HEK293T (cell line): Measurements from ENCODE around the gene CBFA2T3.

Experiments
- CTCF ChIA-PET: fragments of 350-600 bp; formaldehyde crosslinking; extraction: SDS; loops from one replicate; lab custom pipeline; 2021; ENCODE audit warnings: antibody characterized with exemption, inconsistent platforms; lab: Yijun Ruan, JAX
- POLR2A ChIA-PET: fragments of 350-600 bp; formaldehyde crosslinking; extraction: SDS; loops from one replicate; lab custom pipeline; 2020; ENCODE audit warnings: antibody characterized with exemption, inconsistent platforms; lab: Yijun Ruan, JAX
- DNase-seq: peaks from one replicate; pipeline ENCODE4 v3.0.0; 2012; ENCODE audit warnings: mixed read lengths; ENCODE audit errors: extremely low spot score
- ARNT ChIP-seq: fragments of 450-650 bp; IDR thresholded peaks from 2 replicates; pipeline ENCODE4 v1.6.1; 2017; ENCODE audit warnings: mild to moderate bottlenecking
- BHLHE40 ChIP-seq: fragments of 450-650 bp; IDR thresholded peaks from 2 replicates; pipeline ENCODE4 v1.6.1; 2016; ENCODE audit warnings: mild to moderate bottlenecking, moderate library complexity, borderline replicate concordance
- CTBP1 ChIP-seq: fragments of 450-650 bp; IDR thresholded peaks from 2 replicates; pipeline ENCODE4 v1.6.1; 2016; ENCODE audit warnings: borderline replicate concordance
- ELF4 ChIP-seq: fragments of 450-650 bp; IDR thresholded peaks from 2 replicates; pipeline ENCODE4 v1.6.1; 2017; ENCODE audit warnings: antibody characterized with exemption
- FOXA1 ChIP-seq: fragments of 450-650 bp; IDR thresholded peaks from 2 replicates; pipeline ENCODE4 v1.6.1; 2016; ENCODE audit warnings: mild to moderate bottlenecking
- FOXK2 ChIP-seq: fragments of 450-650 bp; IDR thresholded peaks from 2 replicates; pipeline ENCODE4 v1.6.1; 2016; ENCODE audit warnings: mild to moderate bottlenecking
- FOXM1 ChIP-seq: fragments of 450-650 bp; IDR thresholded peaks from 2 replicates; pipeline ENCODE4 v1.6.1; 2017; ENCODE audit warnings: mild to moderate bottlenecking, borderline replicate concordance
- HDGF ChIP-seq: fragments of 450-650 bp; IDR thresholded peaks from 2 replicates; pipeline ENCODE4 v1.6.1; 2017; ENCODE audit warnings: antibody characterized with exemption, borderline replicate concordance
- L3MBTL2 ChIP-seq: fragments of 450-650 bp; conservative IDR thresholded peaks from 2 replicates; pipeline ENCODE4 v1.6.1; 2016; ENCODE audit warnings: mild to moderate bottlenecking
- LEF1 ChIP-seq: fragments of 450-650 bp; IDR thresholded peaks from 2 replicates; pipeline ENCODE4 v1.6.1; 2017; ENCODE audit warnings: mild to moderate bottlenecking, borderline replicate concordance
- NFRKB ChIP-seq: fragments of 450-650 bp; IDR thresholded peaks from 2 replicates; pipeline ENCODE4 v1.6.1; 2016; ENCODE audit warnings: mild to moderate bottlenecking, moderate library complexity
- PKNOX1 ChIP-seq: fragments of 450-650 bp; IDR thresholded peaks from 2 replicates; pipeline ENCODE4 v1.6.1; 2016
- SP1 ChIP-seq: fragments of 450-650 bp; IDR thresholded peaks from 2 replicates; pipeline ENCODE4 v1.6.1; 2017
- SUZ12 ChIP-seq: fragments of 450-650 bp; IDR thresholded peaks from 2 replicates; pipeline ENCODE4 v1.6.1; 2016; ENCODE audit warnings: mild to moderate bottlenecking
- TARDBP ChIP-seq: fragments of 450-650 bp; IDR thresholded peaks from 2 replicates; pipeline ENCODE4 v1.6.1; 2016
- ZNF384 ChIP-seq: fragments of 450-650 bp; IDR thresholded peaks from 2 replicates; pipeline ENCODE4 v1.6.1; 2016

CBFA2T3 gene

DNA sequence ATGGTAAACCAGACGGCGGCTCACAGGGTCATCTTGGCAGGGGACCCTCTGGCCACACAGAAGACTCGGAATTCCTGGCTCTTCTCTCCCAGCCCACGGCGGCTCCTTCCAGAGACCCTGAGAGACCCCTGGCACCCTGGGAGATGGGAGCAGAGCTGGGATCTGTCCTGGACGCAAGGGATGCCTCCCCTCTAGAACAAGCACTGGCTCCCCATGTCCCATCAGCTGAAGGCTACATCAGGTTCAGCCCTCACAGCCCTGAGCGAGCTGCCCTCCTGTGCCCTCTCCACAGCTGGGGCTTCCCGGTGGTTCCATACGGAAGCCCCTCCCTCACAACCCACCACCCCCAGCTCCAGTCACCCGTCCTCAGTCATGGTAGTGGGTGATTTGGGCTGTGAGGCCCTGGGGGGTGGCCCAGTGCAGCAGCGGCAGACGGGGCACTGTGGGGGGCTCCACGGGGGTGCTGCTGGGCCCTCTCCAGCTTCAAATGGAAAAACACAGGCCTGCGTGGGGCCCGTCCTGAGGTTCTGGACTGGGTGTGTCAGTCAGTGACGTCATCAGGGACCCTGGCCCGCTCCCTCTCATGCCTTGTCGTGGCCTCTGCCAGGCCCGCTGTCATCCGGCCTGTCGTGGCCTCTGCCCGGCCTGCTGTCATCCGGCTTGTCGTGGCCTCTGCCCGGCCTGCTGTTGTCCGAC lies 13.0 kb upstream of the CBFA2T3 start:
- ChIA-PET CTCF (no interaction called here), POLR2A (no interaction called here)
- no peak for DNase-seq
- TF ChIP-seq PKNOX1 (no peak), ZNF384 (no peak), NFRKB (no peak), BHLHE40 (no peak), ARNT (no peak), SUZ12 (no peak), SP1 (no peak), CTBP1 (no peak), L3MBTL2 (no peak), LEF1 (no peak), HDGF (no peak)

GRCh38 chr16:88988980-88989811 lies 12.2 kb upstream of the CBFA2T3 start:
- ChIA-PET CTCF (no interaction called here), POLR2A (no interaction called here)
- no peak for DNase-seq
- TF ChIP-seq LEF1 (no peak), BHLHE40 (no peak), ELF4 (no peak), CTBP1 (no peak), PKNOX1 (no peak), NFRKB (no peak), ARNT (no peak), TARDBP (no peak), SUZ12 (no peak), ZNF384 (no peak), HDGF (no peak), FOXA1 (no peak), FOXK2 (no peak), L3MBTL2 (no peak), FOXM1 (no peak), SP1 (no peak)

DNA sequence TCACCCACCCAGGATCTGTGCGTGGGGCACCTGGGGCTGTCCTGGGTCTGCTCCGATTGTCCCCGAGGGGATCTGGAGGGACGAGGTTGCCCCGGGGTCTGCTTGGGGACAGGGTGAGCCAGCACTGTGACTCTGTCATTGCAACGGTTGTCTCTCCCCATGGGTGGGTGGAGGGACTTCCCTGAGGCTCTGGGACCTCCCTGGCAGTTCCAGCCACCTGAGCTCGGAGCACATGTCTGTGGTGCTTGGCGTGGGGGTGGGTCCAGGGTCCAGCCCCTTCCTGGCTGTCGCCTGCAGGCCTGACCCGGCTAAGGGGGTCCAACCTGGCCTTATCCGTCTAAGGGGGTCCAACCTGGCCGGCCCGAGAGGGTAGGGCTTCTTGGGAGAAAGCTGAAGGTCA lies 8.5 kb upstream of the CBFA2T3 start:
- no peak for DNase-seq
- no peak for TF ChIP-seq PKNOX1
- CTCF ChIA-PET = interaction anchor here (0.6 kb wide), 1 partner anchor 233 kb away, joined by 3 read pairs; no protein-coding TSS in a partner anchor
- POLR2A ChIA-PET = no interaction called here

GRCh38 chr16:88983771-88984687 lies 7.0 kb upstream of the CBFA2T3 start:
- no peak for DNase-seq
- POLR2A ChIA-PET = no interaction called here
- TF ChIP-seq FOXA1 (no peak), NFRKB (no peak), SP1 (no peak), LEF1 (no peak), ELF4 (no peak), L3MBTL2 (no peak), PKNOX1 (no peak)
- CTCF ChIA-PET = no interaction called here

DNA sequence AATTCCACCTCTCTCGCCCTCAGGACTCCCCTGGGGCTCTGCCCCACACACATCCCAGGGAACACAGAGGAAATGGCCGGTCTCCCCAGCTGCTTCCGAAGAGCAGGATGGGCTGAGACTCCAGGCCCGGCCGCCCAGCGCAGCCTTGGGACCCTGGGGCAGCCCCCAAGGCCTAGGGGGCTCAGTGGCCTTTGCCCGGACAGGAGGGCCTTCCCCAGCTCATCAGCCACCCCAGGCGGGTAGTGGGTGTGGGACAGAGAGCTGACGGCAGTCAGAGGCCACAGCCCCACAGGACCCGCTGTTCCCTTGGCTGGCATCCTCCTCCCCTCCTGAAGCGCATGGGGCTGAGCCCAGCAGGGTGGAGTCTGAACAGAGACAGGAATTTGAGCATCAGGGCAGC lies 6.2 kb upstream of the CBFA2T3 start:
- ChIA-PET CTCF (no interaction called here), POLR2A (no interaction called here)
- TF ChIP-seq PKNOX1 (no peak), NFRKB (no peak), FOXA1 (no peak), ELF4 (no peak), LEF1 (no peak), SP1 (no peak), ARNT (no peak), FOXM1 (no peak), HDGF (no peak), ZNF384 (no peak), TARDBP (no peak), CTBP1 (no peak), BHLHE40 (no peak), FOXK2 (no peak), L3MBTL2 (no peak), SUZ12 (no peak)
- no peak for DNase-seq
